HEK293 (cell line): ENCODE data around the gene PRPF4.

Source experiments
- CTCF ChIA-PET: fragments of 350-600 bp; formaldehyde crosslinking; extraction: SDS; loops from one replicate; lab custom pipeline; 2021; ENCODE audit warnings: antibody characterized with exemption; lab: Yijun Ruan, JAX
- POLR2A ChIA-PET: fragments of 300-600 bp; formaldehyde crosslinking; extraction: SDS; loops from one replicate; lab custom pipeline; 2020; ENCODE audit warnings: antibody characterized with exemption, inconsistent platforms; lab: Yijun Ruan, JAX
- H3K27ac ChIP-seq: fragments of 200-500 bp; sonication (Bioruptor generic); 2 replicates; pipeline ENCODE4 v1.5.1; 2014; ENCODE audit warnings: low read depth, low read length, control low read depth, inconsistent platforms; ENCODE audit errors: extremely low read depth
- H3K36me3 ChIP-seq, 2 experiments: fragments of 200-500 bp in 1 of 2; sonication (Bioruptor generic) in 1 of 2; 1 replicate in 1 of 2; 2 replicates in 1 of 2; pipeline ENCODE4 v1.5.1; 2014 to 2017; ENCODE audit warnings: inconsistent platforms in 2 of 2, low read length in 2 of 2; ENCODE audit not compliant: control insufficient read depth in 2 of 2, insufficient read depth in 1 of 2
- H3K4me1 ChIP-seq: fragments of 200-500 bp; sonication (Bioruptor generic); 2 replicates; pipeline ENCODE4 v1.5.1; 2014; ENCODE audit warnings: mild to moderate bottlenecking, low read length, inconsistent platforms; ENCODE audit not compliant: control insufficient read depth, insufficient read depth
- H3K4me3 ChIP-seq: 2 replicates; pipeline ENCODE4 v1.5.1; 2011; ENCODE audit warnings: low read depth, mild to moderate bottlenecking, control low read depth, low read length, moderate library complexity
- H3K9me3 ChIP-seq: fragments of 200-500 bp; sonication (Bioruptor generic); 2 replicates; pipeline ENCODE4 v1.5.1; 2014; ENCODE audit warnings: low read depth, low read length, inconsistent platforms; ENCODE audit not compliant: control insufficient read depth, insufficient read depth
- BCL11A ChIP-seq: fragments of 450-650 bp; formaldehyde crosslinking; IDR thresholded peaks from 2 replicates; pipeline ENCODE4 v1.5.1; 2016; ENCODE audit warnings: low read depth, missing biosample characterization, missing genetic modification characterization
- HOXC10 ChIP-seq: sonication (generic); formaldehyde crosslinking; IDR thresholded peaks from 2 replicates; pipeline ENCODE4 v1.8.1; 2023; ENCODE audit warnings: mild to moderate bottlenecking, missing genetic modification reagents
- SCRT1 ChIP-seq: fragments of 450-650 bp; formaldehyde crosslinking; IDR thresholded peaks from 2 replicates; pipeline ENCODE4 v1.5.1; 2016; ENCODE audit warnings: missing biosample characterization, missing genetic modification characterization, borderline replicate concordance
- SP3 ChIP-seq: fragments of 450-650 bp; formaldehyde crosslinking; IDR thresholded peaks from 2 replicates; pipeline ENCODE4 v1.5.1; 2016; ENCODE audit warnings: missing biosample characterization, missing genetic modification characterization
- ZBTB1 ChIP-seq: fragments of 450-650 bp; formaldehyde crosslinking; IDR thresholded peaks from 2 replicates; pipeline ENCODE4 v1.5.1; 2016; ENCODE audit warnings: missing biosample characterization, missing genetic modification characterization
- ZBTB20 ChIP-seq: fragments of 450-650 bp; formaldehyde crosslinking; IDR thresholded peaks from 2 replicates; pipeline ENCODE4 v1.5.1; 2016; ENCODE audit warnings: missing biosample characterization, missing genetic modification characterization
- ZBTB21 ChIP-seq: fragments of 450-650 bp; formaldehyde crosslinking; IDR thresholded peaks from 2 replicates; pipeline ENCODE4 v1.5.1; 2017; ENCODE audit warnings: missing biosample characterization, missing genetic modification characterization
- ZFP41 ChIP-seq: fragments of 450-650 bp; formaldehyde crosslinking; IDR thresholded peaks from 2 replicates; pipeline ENCODE4 v1.5.1; 2016; ENCODE audit warnings: missing biosample characterization, missing genetic modification characterization, borderline replicate concordance
- ZNF169 ChIP-seq: fragments of 450-650 bp; formaldehyde crosslinking; IDR thresholded peaks from 2 replicates; pipeline ENCODE4 v1.5.1; 2016; ENCODE audit warnings: missing biosample characterization, missing genetic modification characterization
- ZNF19 ChIP-seq: fragments of 450-650 bp; formaldehyde crosslinking; IDR thresholded peaks from 2 replicates; pipeline ENCODE4; 2016; ENCODE audit warnings: missing biosample characterization, missing genetic modification characterization, low read depth
- ZNF214 ChIP-seq: fragments of 450-650 bp; formaldehyde crosslinking; IDR thresholded peaks from 2 replicates; pipeline ENCODE4 v1.5.1; 2017; ENCODE audit warnings: missing biosample characterization, mild to moderate bottlenecking, missing genetic modification characterization, borderline replicate concordance
- ZNF221 ChIP-seq: fragments of 450-650 bp; formaldehyde crosslinking; IDR thresholded peaks from 2 replicates; pipeline ENCODE4 v1.5.1; 2017; ENCODE audit warnings: missing biosample characterization, missing genetic modification characterization, borderline replicate concordance
- ZNF239 ChIP-seq: fragments of 450-650 bp; formaldehyde crosslinking; IDR thresholded peaks from 2 replicates; pipeline ENCODE4 v1.5.1; 2016; ENCODE audit warnings: missing biosample characterization, missing genetic modification characterization
- ZNF391 ChIP-seq: fragments of 450-650 bp; formaldehyde crosslinking; IDR thresholded peaks from 2 replicates; pipeline ENCODE4 v1.5.1; 2016; ENCODE audit warnings: low read depth, missing biosample characterization, missing genetic modification characterization, borderline replicate concordance
- ZNF404 ChIP-seq: fragments of 450-650 bp; formaldehyde crosslinking; IDR thresholded peaks from 2 replicates; pipeline ENCODE4 v1.5.1; 2017; ENCODE audit warnings: missing biosample characterization, missing genetic modification characterization
- ZNF416 ChIP-seq: fragments of 450-650 bp; formaldehyde crosslinking; IDR thresholded peaks from 2 replicates; pipeline ENCODE4 v1.5.1; 2016; ENCODE audit warnings: missing biosample characterization, missing genetic modification characterization
- ZNF426 ChIP-seq: fragments of 450-650 bp; formaldehyde crosslinking; IDR thresholded peaks from 2 replicates; pipeline ENCODE4 v1.5.1; 2017; ENCODE audit warnings: missing biosample characterization, missing genetic modification characterization, mild to moderate bottlenecking, inconsistent platforms, moderate library complexity
- ZNF596 ChIP-seq: fragments of 450-650 bp; IDR thresholded peaks from 2 replicates; pipeline ENCODE4 v1.5.0; 2018; ENCODE audit warnings: missing biosample characterization, mild to moderate bottlenecking, missing genetic modification characterization, moderate library complexity
- ZNF660 ChIP-seq: fragments of 450-650 bp; IDR thresholded peaks from 2 replicates; pipeline ENCODE4 v1.5.1; 2018; ENCODE audit warnings: missing biosample characterization, mild to moderate bottlenecking, missing genetic modification characterization
- ZXDB ChIP-seq: fragments of 450-650 bp; formaldehyde crosslinking; IDR thresholded peaks from 2 replicates; pipeline ENCODE4 v1.5.1; 2016; ENCODE audit warnings: missing biosample characterization, missing genetic modification characterization
- TF ChIP-seq, protein P1 (sequence below): fragments of 450-650 bp; formaldehyde crosslinking; IDR thresholded peaks from 2 replicates; pipeline ENCODE4 v1.5.1; 2016; ENCODE audit warnings: missing biosample characterization, missing genetic modification characterization, borderline replicate concordance
- TF ChIP-seq, protein P2 (sequence below): fragments of 450-650 bp; formaldehyde crosslinking; IDR thresholded peaks from 2 replicates; pipeline ENCODE4 v1.5.1; 2016; ENCODE audit warnings: missing biosample characterization, missing genetic modification characterization, low read depth
- TF ChIP-seq, protein P3 (sequence below): fragments of 450-650 bp; formaldehyde crosslinking; IDR thresholded peaks from 2 replicates; pipeline ENCODE4 v1.5.1; 2017; ENCODE audit warnings: missing biosample characterization, missing genetic modification characterization
- TF ChIP-seq, protein P4 (sequence below): fragments of 450-650 bp; formaldehyde crosslinking; IDR thresholded peaks from 2 replicates; pipeline ENCODE4 v1.5.1; 2017; ENCODE audit warnings: missing biosample characterization, missing genetic modification characterization

The PRPF4 gene

DNA sequence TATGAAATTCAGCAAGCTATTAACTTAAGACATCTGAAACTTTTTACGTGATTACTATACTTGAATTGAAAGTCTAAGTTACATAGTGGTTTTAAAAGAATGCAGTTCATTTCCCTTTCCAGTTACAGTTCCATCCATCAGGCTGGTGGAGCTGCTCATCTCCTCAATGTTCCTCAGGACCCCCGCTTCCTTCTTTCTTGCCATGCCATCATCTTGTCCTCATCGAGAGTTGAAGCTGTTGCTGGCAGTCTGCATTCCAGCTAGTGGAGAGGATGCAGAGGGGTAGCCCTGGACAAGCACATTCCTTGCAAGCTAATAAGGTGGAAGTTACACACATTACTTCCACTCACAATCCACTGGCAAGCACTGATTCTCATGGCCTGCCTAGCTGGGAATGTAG is 36.5 kb downstream of the PRPF4 start:
- CTCF ChIA-PET: interaction anchor here (0.6 to 2.4 kb wide), 11 partner anchors 8 to 344 kb away, joined by 3 to 7 read pairs (median 5); partner anchors contain the start of genes ALAD and CDC26
- Histone ChIP-seq H3K4me3 (no peak overlapping the region), H3K27ac (no peak overlapping the region), H3K36me3 (no peaks in the 10 kb centered on the region), H3K4me1 (no peaks in the 10 kb centered on the region)
- TF ChIP-seq ZNF169 (tag by site-specific recombination) (no peak), SCRT1 (tag by site-specific recombination) (no peak), ZNF19 (tag by site-specific recombination) (no peak)
- TF ChIP-seq, protein P1, sequence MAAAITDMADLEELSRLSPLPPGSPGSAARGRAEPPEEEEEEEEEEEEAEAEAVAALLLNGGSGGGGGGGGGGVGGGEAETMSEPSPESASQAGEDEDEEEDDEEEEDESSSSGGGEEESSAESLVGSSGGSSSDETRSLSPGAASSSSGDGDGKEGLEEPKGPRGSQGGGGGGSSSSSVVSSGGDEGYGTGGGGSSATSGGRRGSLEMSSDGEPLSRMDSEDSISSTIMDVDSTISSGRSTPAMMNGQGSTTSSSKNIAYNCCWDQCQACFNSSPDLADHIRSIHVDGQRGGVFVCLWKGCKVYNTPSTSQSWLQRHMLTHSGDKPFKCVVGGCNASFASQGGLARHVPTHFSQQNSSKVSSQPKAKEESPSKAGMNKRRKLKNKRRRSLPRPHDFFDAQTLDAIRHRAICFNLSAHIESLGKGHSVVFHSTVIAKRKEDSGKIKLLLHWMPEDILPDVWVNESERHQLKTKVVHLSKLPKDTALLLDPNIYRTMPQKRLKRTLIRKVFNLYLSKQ (tag by site-specific recombination): no peak
- TF ChIP-seq, all 188 proteins: peak for 0
- POLR2A ChIA-PET: interaction anchor here (1.0 to 1.3 kb wide), 3 partner anchors 28 to 99 kb away, joined by 3 to 5 read pairs (median 4); partner anchors contain the start of genes ALAD, C9orf43, POLE3 and WDR31
- no peaks in the 10 kb centered on the region for H3K9me3 ChIP-seq

DNA sequence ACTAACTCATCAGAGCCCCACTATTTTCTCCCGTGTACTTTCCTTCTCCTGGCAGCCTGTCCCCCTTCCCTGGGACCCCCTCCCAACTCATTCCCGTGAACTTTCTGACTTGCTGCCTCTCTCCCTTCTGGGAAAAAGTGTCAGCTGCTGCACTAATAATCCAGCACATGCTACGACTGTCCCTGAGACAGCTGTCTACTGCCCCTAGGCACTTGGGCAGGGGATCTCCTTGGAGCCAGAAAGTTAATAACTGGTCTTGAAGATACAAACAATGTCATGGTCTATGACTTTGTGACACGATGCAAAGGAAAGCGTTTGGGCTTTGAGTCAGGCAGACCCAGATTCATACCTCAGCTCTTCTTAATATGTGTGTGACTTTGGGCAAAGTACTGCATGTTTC is 37.8 kb downstream of the PRPF4 start:
- TF ChIP-seq SP3 (tag by site-specific recombination) (no peak), ZBTB1 (tag by site-specific recombination) (no peak), ZXDB (tag by site-specific recombination) (no peak), ZNF596 (tag by site-specific recombination) (no peak), ZFP41 (tag by site-specific recombination) (no peak), ZNF404 (tag by site-specific recombination) (no peak), HOXC10 (CRISPR knock-in tag) (no peak)
- Histone ChIP-seq H3K4me1 (no peaks in the 10 kb centered on the region), H3K9me3 (no peaks in the 10 kb centered on the region), H3K36me3 (no peaks in the 10 kb centered on the region), H3K4me3 (no peak overlapping the region), H3K27ac (no peak overlapping the region)
- CTCF ChIA-PET: interaction anchor here (0.7 kb wide), 1 partner anchor 90 kb away, joined by 3 read pairs; no protein-coding TSS in a partner anchor
- POLR2A ChIA-PET: no interaction called here

DNA sequence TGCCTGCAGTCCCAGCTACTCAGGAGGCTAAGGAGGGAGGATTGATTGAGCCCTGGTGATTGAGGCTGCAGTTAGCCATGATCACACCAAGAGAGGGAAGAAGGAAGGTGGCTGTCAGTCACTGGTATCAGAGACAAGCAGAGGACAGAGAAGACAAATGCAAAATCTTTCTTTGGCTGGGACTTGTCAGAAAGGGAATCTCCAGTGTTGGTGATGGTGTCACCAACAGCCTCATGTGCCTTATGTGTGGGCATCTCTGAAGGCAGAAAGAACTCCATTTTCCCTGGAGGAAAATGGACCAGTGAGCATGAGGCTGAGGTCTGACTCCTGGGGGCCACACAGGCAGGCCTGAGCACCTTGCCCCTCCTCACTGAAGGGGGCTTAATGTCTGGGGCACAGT is 39.8 kb downstream of the PRPF4 start:
- Histone ChIP-seq H3K36me3 (no peaks in the 10 kb centered on the region), H3K9me3 (no peaks in the 10 kb centered on the region), H3K27ac (no peak overlapping the region), H3K4me3 (no peak overlapping the region), H3K4me1 (no peaks in the 10 kb centered on the region)
- CTCF ChIA-PET: interaction anchor here (0.5 to 1.1 kb wide), 2 partner anchors 10 to 340 kb away, joined by 3 read pairs; no protein-coding TSS in a partner anchor
- POLR2A ChIA-PET: no interaction called here
- TF ChIP-seq, protein P2, sequence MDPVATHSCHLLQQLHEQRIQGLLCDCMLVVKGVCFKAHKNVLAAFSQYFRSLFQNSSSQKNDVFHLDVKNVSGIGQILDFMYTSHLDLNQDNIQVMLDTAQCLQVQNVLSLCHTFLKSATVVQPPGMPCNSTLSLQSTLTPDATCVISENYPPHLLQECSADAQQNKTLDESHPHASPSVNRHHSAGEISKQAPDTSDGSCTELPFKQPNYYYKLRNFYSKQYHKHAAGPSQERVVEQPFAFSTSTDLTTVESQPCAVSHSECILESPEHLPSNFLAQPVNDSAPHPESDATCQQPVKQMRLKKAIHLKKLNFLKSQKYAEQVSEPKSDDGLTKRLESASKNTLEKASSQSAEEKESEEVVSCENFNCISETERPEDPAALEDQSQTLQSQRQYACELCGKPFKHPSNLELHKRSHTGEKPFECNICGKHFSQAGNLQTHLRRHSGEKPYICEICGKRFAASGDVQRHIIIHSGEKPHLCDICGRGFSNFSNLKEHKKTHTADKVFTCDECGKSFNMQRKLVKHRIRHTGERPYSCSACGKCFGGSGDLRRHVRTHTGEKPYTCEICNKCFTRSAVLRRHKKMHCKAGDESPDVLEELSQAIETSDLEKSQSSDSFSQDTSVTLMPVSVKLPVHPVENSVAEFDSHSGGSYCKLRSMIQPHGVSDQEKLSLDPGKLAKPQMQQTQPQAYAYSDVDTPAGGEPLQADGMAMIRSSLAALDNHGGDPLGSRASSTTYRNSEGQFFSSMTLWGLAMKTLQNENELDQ (tag by site-specific recombination): no peak
- TF ChIP-seq, protein P3, sequence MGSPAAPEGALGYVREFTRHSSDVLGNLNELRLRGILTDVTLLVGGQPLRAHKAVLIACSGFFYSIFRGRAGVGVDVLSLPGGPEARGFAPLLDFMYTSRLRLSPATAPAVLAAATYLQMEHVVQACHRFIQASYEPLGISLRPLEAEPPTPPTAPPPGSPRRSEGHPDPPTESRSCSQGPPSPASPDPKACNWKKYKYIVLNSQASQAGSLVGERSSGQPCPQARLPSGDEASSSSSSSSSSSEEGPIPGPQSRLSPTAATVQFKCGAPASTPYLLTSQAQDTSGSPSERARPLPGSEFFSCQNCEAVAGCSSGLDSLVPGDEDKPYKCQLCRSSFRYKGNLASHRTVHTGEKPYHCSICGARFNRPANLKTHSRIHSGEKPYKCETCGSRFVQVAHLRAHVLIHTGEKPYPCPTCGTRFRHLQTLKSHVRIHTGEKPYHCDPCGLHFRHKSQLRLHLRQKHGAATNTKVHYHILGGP (tag by site-specific recombination): no peak
- no peak for TF ChIP-seq ZNF391 (tag by site-specific recombination)
- no peak for TF ChIP-seq ZNF221 (tag by site-specific recombination)
- no peak for TF ChIP-seq ZNF239 (tag by site-specific recombination)
- no peak for TF ChIP-seq ZNF214
- no peak for TF ChIP-seq BCL11A (tag by site-specific recombination)
- no peak for TF ChIP-seq ZNF416
- TF ChIP-seq, protein P4, sequence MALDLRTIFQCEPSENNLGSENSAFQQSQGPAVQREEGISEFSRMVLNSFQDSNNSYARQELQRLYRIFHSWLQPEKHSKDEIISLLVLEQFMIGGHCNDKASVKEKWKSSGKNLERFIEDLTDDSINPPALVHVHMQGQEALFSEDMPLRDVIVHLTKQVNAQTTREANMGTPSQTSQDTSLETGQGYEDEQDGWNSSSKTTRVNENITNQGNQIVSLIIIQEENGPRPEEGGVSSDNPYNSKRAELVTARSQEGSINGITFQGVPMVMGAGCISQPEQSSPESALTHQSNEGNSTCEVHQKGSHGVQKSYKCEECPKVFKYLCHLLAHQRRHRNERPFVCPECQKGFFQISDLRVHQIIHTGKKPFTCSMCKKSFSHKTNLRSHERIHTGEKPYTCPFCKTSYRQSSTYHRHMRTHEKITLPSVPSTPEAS (tag by site-specific recombination): no peak
- TF ChIP-seq ZBTB20 (tag by site-specific recombination): no peak
- TF ChIP-seq ZNF660 (tag by site-specific recombination): no peak
- TF ChIP-seq ZBTB21: no peak
- TF ChIP-seq, protein P1 (tag by site-specific recombination): no peak
- TF ChIP-seq ZNF426 (tag by site-specific recombination): no peak
- TF ChIP-seq ZNF596 (tag by site-specific recombination): no peak
